Endothelial cell of umbilical vein (primary cell): ENCODE data around the gene PYROXD2. TPM values are rescaled to one million over a fixed set of nuclear protein-coding genes. Genes with fewer than 3 reads are reported as not detected.

Source experiments
- BruUV-seq: library from RNA; stranded (reverse); fragments of 400-500 nt; replicated peaks from 2 replicates; lab custom pipeline; 2021; lab: Mats Ljungman, UMichigan
- CTCF ChIA-PET: fragments of 300-600, 350-600 bp; sonication (Branson Sonifier 250); formaldehyde crosslinking; loops from one replicate; lab custom pipeline; 2021; ENCODE audit warnings: antibody characterized with exemption, inconsistent platforms; lab: Charles Lee
- POLR2A ChIA-PET: fragments of 300-600, 350-600 bp; sonication (Branson Sonifier 250); formaldehyde crosslinking; loops from one replicate; lab custom pipeline; 2021; ENCODE audit warnings: antibody characterized with exemption, inconsistent platforms; lab: Charles Lee
- DNase-seq: peaks from one replicate; pipeline ENCODE4 v3.0.0-alpha.2; 2011; ENCODE audit warnings: low read depth, low spot score
- FAIRE-seq: peaks from 2 replicates; lab custom pipeline; 2011; peaks lifted over from hg19 to GRCh38; lab: Jason Lieb, UNC
- H2AFZ ChIP-seq: 2 replicates; pipeline ENCODE4 v1.6.0; 2012; ENCODE audit warnings: low read depth, low read length, control low read depth, inconsistent platforms
- H3K27ac ChIP-seq: 2 replicates; pipeline ENCODE4 v1.5.1; 2011; ENCODE audit warnings: low read depth, mild to moderate bottlenecking, control low read depth, low read length, moderate library complexity; ENCODE audit not compliant: insufficient read depth
- H3K27me3 ChIP-seq, 2 experiments: 2 replicates each; pipeline versions ENCODE4 v1.6.0 to v1.6.1; 2011; ENCODE audit warnings: low read length in 2 of 2, mixed read lengths in 1 of 2; ENCODE audit not compliant: control insufficient read depth in 2 of 2, insufficient read depth in 2 of 2
- H3K36me3 ChIP-seq, 2 experiments: 2 replicates in 1 of 2; 3 replicates in 1 of 2; pipeline ENCODE4 v1.5.1; 2011; ENCODE audit warnings: low read length in 2 of 2, mild to moderate bottlenecking in 1 of 2, moderate library complexity in 1 of 2; ENCODE audit not compliant: control insufficient read depth in 2 of 2, insufficient read depth in 2 of 2; ENCODE audit errors: extremely low read depth in 1 of 2
- H3K4me1 ChIP-seq: 3 replicates; pipeline ENCODE4 v1.5.1; 2011; ENCODE audit warnings: mild to moderate bottlenecking, low read length; ENCODE audit not compliant: control insufficient read depth, insufficient read depth; ENCODE audit errors: extremely low read depth
- H3K4me2 ChIP-seq: 2 replicates; pipeline ENCODE4 v1.6.1; 2011; ENCODE audit warnings: low read length, control low read depth, mixed read lengths; ENCODE audit not compliant: insufficient read depth
- H3K4me3 ChIP-seq, 3 experiments: fragments of 200-600 bp in 1 of 3; sonication (generic), shearing (Covaris generic) in 1 of 3; replicated peaks in 1 of 3; 2 replicates each; pipeline ENCODE4 v1.5.1; 2011 to 2016; ENCODE audit warnings: control low read depth in 3 of 3, low read length in 3 of 3, mild to moderate bottlenecking in 2 of 3, inconsistent platforms in 1 of 3, low read depth in 1 of 3, moderate library complexity in 1 of 3; ENCODE audit not compliant: insufficient read depth in 1 of 3
- H3K79me2 ChIP-seq: 2 replicates; pipeline ENCODE4 v1.6.0; 2012; ENCODE audit warnings: low read length, inconsistent platforms; ENCODE audit not compliant: control insufficient read depth, insufficient read depth
- H3K9ac ChIP-seq: replicated peaks from 2 replicates; pipeline ENCODE3; 2011; ENCODE audit warnings: low read length, control low read depth; ENCODE audit not compliant: insufficient read depth; ENCODE audit errors: extremely low read depth
- H3K9me1 ChIP-seq: replicated peaks from 3 replicates; pipeline ENCODE4 v1.6.0; 2011; ENCODE audit warnings: mild to moderate bottlenecking, low read length; ENCODE audit not compliant: control insufficient read depth, insufficient read depth; ENCODE audit errors: extremely low read depth
- H3K9me3 ChIP-seq: replicated peaks from 2 replicates; pipeline ENCODE4 v1.5.1; 2012; ENCODE audit warnings: low read length, inconsistent platforms; ENCODE audit not compliant: control insufficient read depth, insufficient read depth
- H4K20me1 ChIP-seq: replicated peaks from 2 replicates; pipeline ENCODE3; 2011; ENCODE audit warnings: mild to moderate bottlenecking, low read length; ENCODE audit not compliant: control insufficient read depth, insufficient read depth; ENCODE audit errors: extremely low read depth
- EZH2 ChIP-seq: IDR thresholded peaks from 2 replicates; pipeline ENCODE4 v1.6.1; 2012; ENCODE audit warnings: borderline replicate concordance, low read depth, mild to moderate bottlenecking, moderate library complexity, low read length, inconsistent platforms; ENCODE audit not compliant: severe bottlenecking
- FOS ChIP-seq: IDR thresholded peaks from 2 replicates; pipeline ENCODE4 v1.6.1; 2011; ENCODE audit warnings: mild to moderate bottlenecking, low read length, moderate library complexity, borderline replicate concordance; ENCODE audit not compliant: insufficient read depth
- JUN ChIP-seq: IDR thresholded peaks from 2 replicates; pipeline ENCODE4 v1.6.1; 2011; ENCODE audit warnings: borderline replicate concordance, low read depth; ENCODE audit not compliant: insufficient read length, insufficient read depth
- MAX ChIP-seq: IDR thresholded peaks from 2 replicates; pipeline ENCODE4 v1.6.1; 2011; ENCODE audit not compliant: insufficient read depth, insufficient read length
- MYC ChIP-seq: IDR thresholded peaks from one replicate; pipeline ENCODE4 v1.6.1; 2011; ENCODE audit warnings: mild to moderate bottlenecking, low read depth, low read length
- POLR2A ChIP-seq: IDR thresholded peaks from 2 replicates; pipeline ENCODE4 v1.6.1; 2012; ENCODE audit warnings: low read depth, mild to moderate bottlenecking, control low read depth, low read length
- POLR2AphosphoS5 ChIP-seq: IDR thresholded peaks from 2 replicates; pipeline ENCODE4 v1.6.1; 2012; ENCODE audit warnings: low read depth, mild to moderate bottlenecking, control low read depth, low read length, moderate library complexity; ENCODE audit not compliant: insufficient read depth
- dilution Hi-C: fragments of 300-500 bp; cut with MboI; formaldehyde crosslinking; loops from one replicate; pipeline ENCODE4 v1.15.0; 2019; ENCODE audit warnings: low sequenced_read_pairs; ENCODE audit not compliant: extremely low pct_ligation_motif_present
- intact Hi-C: fragments of 100-400 bp; cut with micrococcal nuclease; formaldehyde crosslinking; loops from one replicate; pipeline ENCODE4 v1.10.0; 2022
- polyA plus RNA-seq, 4 experiments: library from polyadenylated mRNA; depleted of rRNA in 3 of 4; stranded (reverse) in 3 of 4; unstranded in 1 of 4; fragments of >200 nt; gene quantifications; 2 replicates each; pipeline versions ENCODE4 v1.2.1 to v1.2.3, GENCODE V29; 2011 to 2012; ENCODE audit warnings: missing spikeins in 1 of 4
- total RNA-seq: library from RNA; stranded (reverse); gene quantifications from 2 replicates; pipeline ENCODE4 v1.2.3, GENCODE V29; 2021

PYROXD2 gene
- total and polyA plus RNA-seq, 2 donors (not counting 3 experiments of a cell fraction or from before 2014, with no cell fraction given) = 7.0 to 13.7 TPM

- dilution Hi-C loops = no loop called here
- FAIRE-seq (no peak), DNase-seq (no peak)
- no peak overlapping the region for H3K9ac ChIP-seq
- no peak overlapping the region for H2AFZ ChIP-seq
- no peaks in the 10 kb centered on the region for H3K79me2 ChIP-seq
- BruUV-seq = no TSS peak
- H3K4me3 ChIP-seq = no peak overlapping the region
- intact Hi-C loops = no loop called here
- TF ChIP-seq POLR2A (no peak), POLR2AphosphoS5 (no peak), EZH2 (no peak), MAX (no peak)
- H3K27ac ChIP-seq = no peak overlapping the region
- peaks cover 5% of the 10 kb centered on the region for H3K4me1 ChIP-seq
- H3K36me3 ChIP-seq = peaks cover 11 to 34% of the 10 kb centered on the region in 2 experiments
- H3K9me1 ChIP-seq = no peaks in the 10 kb centered on the region
- POLR2A ChIA-PET = no interaction called here
- no peaks in the 10 kb centered on the region for H3K9me3 ChIP-seq
- no peaks in the 10 kb centered on the region for H3K27me3 ChIP-seq
- no peak overlapping the region for H3K4me2 ChIP-seq
- no peaks in the 10 kb centered on the region for H4K20me1 ChIP-seq
- CTCF ChIA-PET = interaction anchor here (1.2 to 1.9 kb wide), 2 partner anchors 38 to 817 kb away, joined by 4 to 8 read pairs; no protein-coding TSS in a partner anchor
Measured at GRCh38 chr10:98429320-98430072, 14.5 kb upstream of the PYROXD2 start.

- Histone ChIP-seq H3K79me2 (no peaks in the 10 kb centered on the region), H4K20me1 (no peaks in the 10 kb centered on the region), H3K4me3 (no peak overlapping the region), H3K36me3 (peaks cover 9 to 35% of the 10 kb centered on the region in 2 experiments), H3K4me1 (no peaks in the 10 kb centered on the region), H3K9me1 (no peaks in the 10 kb centered on the region), H2AFZ (no peak overlapping the region), H3K4me2 (no peak overlapping the region), H3K9me3 (no peaks in the 10 kb centered on the region), H3K27me3 (no peaks in the 10 kb centered on the region), H3K9ac (no peak overlapping the region), H3K27ac (no peak overlapping the region)
- POLR2A ChIA-PET = no interaction called here
- no TSS peak for BruUV-seq
- DNase-seq (no peak), FAIRE-seq (no peak)
- CTCF ChIA-PET = interaction anchor here (1.4 to 4.0 kb wide), 3 partner anchors 41 to 850 kb away, joined by 3 to 45 read pairs (median 6); no protein-coding TSS in a partner anchor
- intact Hi-C loops = no loop called here
- dilution Hi-C loops = no loop called here
- no peak for TF ChIP-seq JUN
- TF ChIP-seq MYC = no peak
- no peak for TF ChIP-seq FOS
- no peak for TF ChIP-seq POLR2A
Measured at GRCh38 chr10:98427011-98427515, 12.1 kb upstream of the PYROXD2 start.
